ENCODE results near the gene MYL10.

GRCh38 chr7:101624246-101625001 lies 4.7 kb downstream of the MYL10 start:
- TF ChIP-seq JUN (IDR thresholded peaks at IDR 0.05; ENCODE audit: low read depth, low read length) (no peak), RXRA (IDR thresholded peaks at IDR 0.05; ENCODE audit: insufficient read depth, low read depth, low read length) (no peak), NRF1 (IDR thresholded peaks at IDR 0.05; ENCODE audit: low read depth, low read length) (no peak), CEBPB (IDR thresholded peaks at IDR 0.05; ENCODE audit: low read depth, low read length) (no peak), CTCF (IDR thresholded peaks at IDR 0.05; ENCODE audit: control extremely low read depth in 1 of 3, insufficient read depth in 1 of 3, low read depth in 1 of 3, low read length in 3 of 3) (no peak), NANOG (IDR thresholded peaks at IDR 0.05; ENCODE audit: insufficient read depth, low read depth, low read length, poor library complexity, severe bottlenecking) (no peak), BACH1 (IDR thresholded peaks at IDR 0.05; ENCODE audit: low read length) (no peak), MAX (IDR thresholded peaks at IDR 0.05) (no peak), EZH2 (IDR thresholded peaks at IDR 0.05; ENCODE audit: low read depth, low read length, severe bottlenecking) (no peak), POLR2A (IDR thresholded peaks at IDR 0.05; ENCODE audit: control extremely low read depth in 1 of 2, low read depth in 2 of 2, low read length in 2 of 2) (no peak; a peak in 1 of 3 replicates)
